HEK293T (cell line): ENCODE results near the gene ABHD12B.

Experiments
- BHLHE40 ChIP-seq: fragments of 450-650 bp; IDR thresholded peaks from 2 replicates; pipeline ENCODE4 v1.6.1; 2016; ENCODE audit warnings: mild to moderate bottlenecking, moderate library complexity, borderline replicate concordance
- CTBP1 ChIP-seq: fragments of 450-650 bp; IDR thresholded peaks from 2 replicates; pipeline ENCODE4 v1.6.1; 2016; ENCODE audit warnings: borderline replicate concordance
- ELF4 ChIP-seq: fragments of 450-650 bp; IDR thresholded peaks from 2 replicates; pipeline ENCODE4 v1.6.1; 2017; ENCODE audit warnings: antibody characterized with exemption
- FOXA1 ChIP-seq: fragments of 450-650 bp; IDR thresholded peaks from 2 replicates; pipeline ENCODE4 v1.6.1; 2016; ENCODE audit warnings: mild to moderate bottlenecking
- FOXM1 ChIP-seq: fragments of 450-650 bp; IDR thresholded peaks from 2 replicates; pipeline ENCODE4 v1.6.1; 2017; ENCODE audit warnings: mild to moderate bottlenecking, borderline replicate concordance
- HDGF ChIP-seq: fragments of 450-650 bp; IDR thresholded peaks from 2 replicates; pipeline ENCODE4 v1.6.1; 2017; ENCODE audit warnings: antibody characterized with exemption, borderline replicate concordance
- SP1 ChIP-seq: fragments of 450-650 bp; IDR thresholded peaks from 2 replicates; pipeline ENCODE4 v1.6.1; 2017
- TARDBP ChIP-seq: fragments of 450-650 bp; IDR thresholded peaks from 2 replicates; pipeline ENCODE4 v1.6.1; 2016

- no peak for TF ChIP-seq TARDBP
- TF ChIP-seq ELF4 = no peak
- no peak for TF ChIP-seq FOXM1
- TF ChIP-seq SP1 = no peak
- TF ChIP-seq HDGF = no peak
- no peak for TF ChIP-seq BHLHE40
- no peak for TF ChIP-seq FOXA1
- TF ChIP-seq CTBP1 = no peak
Measured at GRCh38 chr14:50887476-50887875, 15.6 kb downstream of the ABHD12B start.
